Neuronal stem cell (in vitro differentiated cells): ENCODE results near the gene TMC1.

ENCODE experiments used
- DNase-seq: peaks from one replicate; pipeline ENCODE4 v3.0.0-alpha.2; 2013; ENCODE audit warnings: low spot score
- H2AFZ ChIP-seq: one replicate; pipeline ENCODE4 v1.6.1; 2013; ENCODE audit warnings: mild to moderate bottlenecking, low read length, inconsistent platforms
- H2AK5ac ChIP-seq: 2 replicates; pipeline ENCODE4 v1.6.1; 2013; ENCODE audit warnings: low read depth, mild to moderate bottlenecking, inconsistent platforms, low read length, moderate library complexity, mixed read lengths
- H2BK120ac ChIP-seq: 2 replicates; pipeline ENCODE4 v1.6.1; 2013; ENCODE audit warnings: low read depth, mild to moderate bottlenecking, inconsistent platforms, low read length, moderate library complexity, mixed read lengths
- H2BK12ac ChIP-seq: one replicate; pipeline ENCODE4 v1.6.1; 2013; ENCODE audit warnings: low read length, inconsistent platforms
- H2BK15ac ChIP-seq: 2 replicates; pipeline ENCODE4 v1.6.1; 2013; ENCODE audit warnings: mild to moderate bottlenecking, low read length, inconsistent platforms, mixed read lengths
- H2BK5ac ChIP-seq: one replicate; pipeline ENCODE4 v1.6.1; 2013; ENCODE audit warnings: inconsistent platforms, mild to moderate bottlenecking, low read length, moderate library complexity
- H3K14ac ChIP-seq: one replicate; pipeline ENCODE4 v1.6.1; 2013; ENCODE audit warnings: low read length, inconsistent platforms
- H3K18ac ChIP-seq: 2 replicates; pipeline ENCODE4 v1.6.1; 2013; ENCODE audit warnings: low read length, inconsistent platforms
- H3K23ac ChIP-seq: 2 replicates; pipeline ENCODE4 v1.6.1; 2013; ENCODE audit warnings: low read depth, mild to moderate bottlenecking, mixed read lengths, low read length, inconsistent platforms; ENCODE audit not compliant: poor library complexity
- H3K27ac ChIP-seq: replicated peaks from 3 replicates; pipeline ENCODE4 v1.5.1; 2013; ENCODE audit warnings: low read length, inconsistent platforms
- H3K27me3 ChIP-seq, 3 experiments: 2 replicates each; pipeline ENCODE4 v1.6.1; 2013; ENCODE audit warnings: low read length in 3 of 3, mild to moderate bottlenecking in 2 of 3, inconsistent platforms in 1 of 3, low read depth in 1 of 3, mixed read lengths in 1 of 3, moderate library complexity in 1 of 3; ENCODE audit not compliant: control insufficient read depth in 3 of 3, insufficient read depth in 3 of 3
- H3K36me3 ChIP-seq, 2 donors: replicated peaks in 1 of 2; 2 replicates each; pipeline ENCODE4 v1.6.1; 2013; ENCODE audit warnings: low read length in 2 of 2; ENCODE audit not compliant: control insufficient read depth in 2 of 2, insufficient read depth in 2 of 2
- H3K4ac ChIP-seq: 2 replicates; pipeline ENCODE4 v1.6.1; 2013; ENCODE audit warnings: inconsistent platforms, mild to moderate bottlenecking, low read length, moderate library complexity
- H3K4me1 ChIP-seq, 2 donors: 1 replicate in 1 of 2; 2 replicates in 1 of 2; pipeline ENCODE4 v1.6.1; 2013; ENCODE audit warnings: low read length in 2 of 2, low read depth in 1 of 2; ENCODE audit not compliant: control insufficient read depth in 2 of 2, insufficient read depth in 1 of 2
- H3K4me2 ChIP-seq: one replicate; pipeline ENCODE4 v1.6.1; 2013; ENCODE audit warnings: mild to moderate bottlenecking, low read length, inconsistent platforms; ENCODE audit not compliant: insufficient read depth, poor library complexity, severe bottlenecking
- H3K4me3 ChIP-seq, 2 donors: 2 replicates each; pipeline ENCODE4 v1.5.1; 2013; ENCODE audit warnings: low read length in 2 of 2, mild to moderate bottlenecking in 2 of 2, inconsistent platforms in 1 of 2, moderate library complexity in 1 of 2
- H3K79me1 ChIP-seq: one replicate; pipeline ENCODE4 v1.6.1; 2013; ENCODE audit warnings: low read depth, mild to moderate bottlenecking, inconsistent platforms, low read length, moderate library complexity
- H3K9ac ChIP-seq: one replicate; pipeline ENCODE4 v1.6.1; 2013; ENCODE audit warnings: mild to moderate bottlenecking, low read depth, low read length, inconsistent platforms; ENCODE audit not compliant: poor library complexity
- H3K9me3 ChIP-seq, 2 donors: replicated peaks in 1 of 2; 2 replicates each; pipeline versions ENCODE3 to v1.6.1; 2013; ENCODE audit warnings: low read length in 2 of 2, mild to moderate bottlenecking in 2 of 2, inconsistent platforms in 1 of 2, low read depth in 1 of 2, mixed read lengths in 1 of 2, moderate library complexity in 1 of 2; ENCODE audit not compliant: control insufficient read depth in 2 of 2, insufficient read depth in 1 of 2
- H4K8ac ChIP-seq: one replicate; pipeline ENCODE4 v1.6.1; 2013; ENCODE audit warnings: low read depth, mild to moderate bottlenecking, inconsistent platforms, low read length, moderate library complexity
- H4K91ac ChIP-seq: one replicate; pipeline ENCODE4 v1.6.1; 2013; ENCODE audit warnings: low read length, low read depth, mild to moderate bottlenecking, inconsistent platforms; ENCODE audit not compliant: poor library complexity
- WGBS, 2 donors: extraction: QIAGEN DNeasy Blood & Tissue Kit; methylation state at CpG; one replicate each; pipeline ENCODE4 v1.1.7; 2013; ENCODE audit warnings: missing lambda C conversion rate in 2 of 2, mixed read lengths in 1 of 2; ENCODE audit not compliant: insufficient read length in 2 of 2, insufficient replicate concordance in 1 of 2; ENCODE audit errors: extremely low coverage in 2 of 2; 5-methylcytosine and 5-hydroxymethylcytosine counted together

TMC1 gene

GRCh38 chr9:72775570-72775969, 254.2 kb downstream of the TMC1 start:
- H2AFZ ChIP-seq: no peak overlapping the region
- no peaks in the 10 kb centered on the region for H3K79me1 ChIP-seq
- H2BK12ac ChIP-seq: no peak overlapping the region
- H4K8ac ChIP-seq: no peak overlapping the region
- H3K23ac ChIP-seq: no peak overlapping the region
- no peak overlapping the region for H3K14ac ChIP-seq
- no peak overlapping the region for H3K4me3 ChIP-seq
- H3K9ac ChIP-seq: no peak overlapping the region
- DNase-seq: no peak
- no peak overlapping the region for H3K4ac ChIP-seq
- no peaks in the 10 kb centered on the region for H3K27me3 ChIP-seq
- no peak overlapping the region for H2BK120ac ChIP-seq
- H3K36me3 ChIP-seq: no peaks in the 10 kb centered on the region
- H4K91ac ChIP-seq: no peak overlapping the region
- H3K18ac ChIP-seq: no peak overlapping the region
- no peak overlapping the region for H2BK15ac ChIP-seq
- no CpG with 5 or more reads among the region's 3 CpGs for WGBS, 2 donors
- H3K4me1 ChIP-seq: peaks cover 1 to 6% of the 10 kb centered on the region in 2 donors
- H3K27ac ChIP-seq: no peak overlapping the region
- no peak overlapping the region for H2BK5ac ChIP-seq
- no peak overlapping the region for H3K4me2 ChIP-seq
- H3K9me3 ChIP-seq: no peaks in the 10 kb centered on the region
- no peak overlapping the region for H2AK5ac ChIP-seq

GRCh38 chr9:72779614-72780013, 258.2 kb downstream of the TMC1 start:
- H3K36me3 ChIP-seq: no peaks in the 10 kb centered on the region
- H3K4me3 ChIP-seq: no peak overlapping the region
- H4K8ac ChIP-seq: no peak overlapping the region
- no peak overlapping the region for H2BK5ac ChIP-seq
- no peak overlapping the region for H2AFZ ChIP-seq
- no peaks in the 10 kb centered on the region for H3K79me1 ChIP-seq
- no peak overlapping the region for H3K4ac ChIP-seq
- no peaks in the 10 kb centered on the region for H3K27me3 ChIP-seq
- no peaks in the 10 kb centered on the region for H3K9me3 ChIP-seq
- no peak overlapping the region for H3K4me2 ChIP-seq
- no peak overlapping the region for H2BK12ac ChIP-seq
- H3K14ac ChIP-seq: no peak overlapping the region
- no peak overlapping the region for H3K9ac ChIP-seq
- H2BK15ac ChIP-seq: no peak overlapping the region
- no peak overlapping the region for H4K91ac ChIP-seq
- no peak for DNase-seq
- no peak overlapping the region for H2BK120ac ChIP-seq
- no peak overlapping the region for H2AK5ac ChIP-seq
- H3K18ac ChIP-seq: no peak overlapping the region
- H3K4me1 ChIP-seq: no peaks in the 10 kb centered on the region
- H3K23ac ChIP-seq: no peak overlapping the region
- no peak overlapping the region for H3K27ac ChIP-seq

- Histone ChIP-seq H4K8ac (no peak overlapping the region), H2BK120ac (no peak overlapping the region), H3K4me2 (no peak overlapping the region), H3K36me3 (no peaks in the 10 kb centered on the region), H3K14ac (no peak overlapping the region), H2AK5ac (no peak overlapping the region), H3K79me1 (no peaks in the 10 kb centered on the region), H3K9me3 (no peaks in the 10 kb centered on the region), H4K91ac (no peak overlapping the region), H3K9ac (no peak overlapping the region), H3K4me3 (no peak overlapping the region), H2BK12ac (no peak overlapping the region), H3K27me3 (no peaks in the 10 kb centered on the region), H3K4me1 (no peaks in the 10 kb centered on the region), H2AFZ (no peak overlapping the region), H3K18ac (no peak overlapping the region), H3K27ac (no peak overlapping the region), H2BK15ac (no peak overlapping the region), H2BK5ac (no peak overlapping the region), H3K23ac (no peak overlapping the region), H3K4ac (no peak overlapping the region)
- no peak for DNase-seq
Measured at GRCh38 chr9:72786948-72787347, 265.5 kb downstream of the TMC1 start.

- Histone ChIP-seq H3K4ac (no peak overlapping the region), H3K9me3 (no peaks in the 10 kb centered on the region), H3K23ac (no peak overlapping the region), H3K4me3 (no peak overlapping the region), H3K14ac (no peak overlapping the region), H3K18ac (no peak overlapping the region), H3K27me3 (no peaks in the 10 kb centered on the region), H3K4me2 (no peak overlapping the region), H2BK120ac (no peak overlapping the region), H3K9ac (no peak overlapping the region), H2AFZ (peak overlapping the region; percentile 27), H4K91ac (no peak overlapping the region), H3K79me1 (no peaks in the 10 kb centered on the region), H3K36me3 (no peaks in the 10 kb centered on the region), H2BK5ac (no peak overlapping the region), H3K4me1 (no peaks in the 10 kb centered on the region), H2BK12ac (no peak overlapping the region), H2AK5ac (no peak overlapping the region), H3K27ac (no peak overlapping the region), H2BK15ac (no peak overlapping the region), H4K8ac (no peak overlapping the region)
- WGBS, 2 donors: no CpG with 5 or more reads among the region's 5 CpGs
- no peak for DNase-seq
Measured at GRCh38 chr9:72788966-72789735, 267.7 kb downstream of the TMC1 start.
